ENCODE measurements around the gene PZP.
"Not testable (repeated sequence)": the region's sequence is repeated elsewhere in the genome, so short reads cannot be mapped to it uniquely, and the experiment has no call there.

The PZP gene

DNA sequence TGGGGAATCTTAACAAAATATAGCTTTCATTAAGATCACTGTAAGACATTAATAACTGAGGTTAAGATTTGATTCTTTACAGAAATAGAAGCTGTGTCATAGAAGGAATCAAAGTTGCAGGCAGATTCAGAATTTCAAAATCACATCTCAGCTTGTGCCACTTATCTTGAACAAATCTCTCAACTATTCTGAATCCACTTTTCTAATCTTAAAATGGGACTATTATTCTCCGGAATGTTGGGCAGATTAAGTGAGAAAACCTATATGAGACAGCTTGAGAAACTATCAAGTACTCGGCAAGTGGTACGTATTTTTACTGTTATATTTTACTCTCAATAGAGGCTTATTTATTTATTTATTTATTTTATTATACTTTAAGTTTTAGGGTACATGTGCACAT lies 28.4 kb downstream of the PZP start:
- no peak for DNase-seq

- no peak for DNase-seq
These were observed 38.1 kb downstream of the PZP start for GRCh38 chr12:9169979-9170634.

DNA sequence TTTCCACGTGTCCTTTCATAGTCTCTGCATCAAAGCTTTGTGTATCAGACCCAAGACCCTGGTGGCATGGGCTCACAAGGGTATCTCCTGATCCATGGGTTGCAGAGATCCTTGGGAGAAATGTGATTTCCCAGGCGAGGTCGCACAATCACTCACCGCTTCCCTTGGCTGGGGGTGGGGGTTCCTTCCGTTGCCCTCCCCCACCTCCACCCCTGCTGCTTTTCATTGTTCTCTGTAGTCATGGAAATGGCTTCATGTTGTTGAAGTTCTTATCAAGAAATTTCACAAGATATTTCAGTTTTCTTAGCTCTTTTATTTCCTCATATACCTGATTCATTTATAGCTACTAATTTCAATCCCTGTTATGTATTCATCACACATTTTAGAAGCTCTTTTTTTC lies 40.9 kb downstream of the PZP start:
- not testable (repeated sequence) for DNase-seq

GRCh38 chr12:9163392-9163791 lies 44.8 kb downstream of the PZP start:
- no peak for DNase-seq

DNA sequence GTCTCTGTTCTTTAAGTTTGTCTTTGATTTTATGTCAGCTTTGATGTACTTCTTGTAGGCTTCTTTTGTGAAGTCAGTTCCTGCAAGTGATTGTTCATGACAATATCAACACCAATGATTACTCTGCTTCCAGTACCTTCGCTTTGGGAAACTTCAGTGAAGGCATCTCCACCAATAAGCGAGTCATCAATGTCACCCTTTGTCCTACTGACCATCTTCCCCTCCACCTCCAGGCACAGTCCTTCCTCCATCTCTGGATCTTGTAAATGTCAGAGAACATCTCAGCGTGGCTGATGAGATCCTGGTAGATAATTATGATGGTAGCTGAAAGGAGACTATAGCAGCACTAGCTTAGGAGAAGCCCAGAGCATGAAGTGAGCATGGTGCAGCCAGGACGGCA lies 52.1 kb downstream of the PZP start:
- no peak for DNase-seq

DNA sequence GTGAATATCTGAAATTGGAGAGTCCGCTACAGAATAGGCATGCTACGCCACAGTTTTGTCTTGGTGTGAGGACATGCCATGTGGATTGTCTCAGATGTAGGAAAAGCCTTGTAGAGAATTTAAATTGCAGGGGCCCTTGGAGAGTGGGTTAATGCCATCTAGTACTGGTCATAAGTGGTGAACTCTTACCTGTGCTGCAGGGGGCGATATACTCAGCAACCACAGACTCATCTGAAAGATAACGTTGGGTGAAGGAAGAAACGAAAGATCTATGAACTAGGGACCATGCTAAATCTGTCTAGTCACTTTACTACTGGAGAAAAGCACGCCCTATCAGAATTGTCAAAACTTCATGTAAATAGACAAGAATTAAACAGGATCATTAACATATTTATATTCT lies 58.8 kb downstream of the PZP start:
- no peak for DNase-seq

DNA sequence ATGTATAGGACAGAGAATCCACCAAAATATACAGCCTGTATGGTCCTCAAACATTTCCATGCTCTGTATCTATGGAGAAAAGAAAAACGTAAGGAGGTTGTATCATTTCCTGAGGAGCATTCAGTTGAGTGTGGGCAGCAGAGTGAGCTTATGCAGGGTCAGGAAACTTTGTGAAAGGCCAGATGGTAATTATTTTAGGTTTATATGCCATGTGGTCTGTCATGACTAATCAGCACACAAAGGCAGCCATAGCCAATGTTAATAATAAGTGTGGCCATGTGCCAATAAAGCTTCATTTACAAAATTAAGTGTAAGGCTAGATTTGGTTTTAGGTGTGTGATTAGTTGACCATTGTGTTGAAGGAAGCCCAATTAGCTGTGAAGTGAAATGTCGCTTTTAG lies 59.3 kb downstream of the PZP start:
- no peak for DNase-seq

- DNase-seq: no peak
These were observed 60.7 kb downstream of the PZP start for GRCh38 chr12:9147461-9147860.

- no peak for DNase-seq
These were observed 63.5 kb downstream of the PZP start for GRCh38 chr12:9144730-9145106.

GRCh38 chr12:9143929-9144729 lies 64.1 kb downstream of the PZP start:
- no peak for DNase-seq

DNA sequence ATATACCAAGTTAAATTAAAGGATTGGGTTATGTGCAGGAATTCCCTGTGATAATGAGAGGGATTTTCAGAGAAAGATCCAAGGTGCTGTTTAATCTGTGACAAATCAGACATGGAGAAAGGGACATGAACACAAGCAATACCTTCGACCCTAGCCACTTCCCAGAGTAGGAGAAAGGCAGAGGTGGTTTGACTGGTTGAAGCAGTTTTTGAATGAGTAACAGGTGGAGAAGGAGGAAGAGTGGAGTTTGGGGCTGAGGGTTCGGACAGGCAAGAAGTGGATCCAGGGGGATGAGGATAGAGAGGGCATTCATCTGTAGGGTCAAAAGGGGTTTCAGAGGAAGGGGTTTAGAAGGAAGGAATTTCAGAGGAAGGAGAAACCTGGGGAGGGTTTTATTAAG lies 65.1 kb downstream of the PZP start:
- DNase-seq: no peak

- DNase-seq: not testable (repeated sequence)
These were observed 68.5 kb downstream of the PZP start for GRCh38 chr12:9139588-9140290.

- no peak for DNase-seq
These were observed 72.3 kb downstream of the PZP start for GRCh38 chr12:9135903-9136310.

GRCh38 chr12:9134981-9135628 lies 73.1 kb downstream of the PZP start:
- no peak for DNase-seq

GRCh38 chr12:9133216-9133916 lies 74.8 kb downstream of the PZP start:
- DNase-seq: no peak

DNA sequence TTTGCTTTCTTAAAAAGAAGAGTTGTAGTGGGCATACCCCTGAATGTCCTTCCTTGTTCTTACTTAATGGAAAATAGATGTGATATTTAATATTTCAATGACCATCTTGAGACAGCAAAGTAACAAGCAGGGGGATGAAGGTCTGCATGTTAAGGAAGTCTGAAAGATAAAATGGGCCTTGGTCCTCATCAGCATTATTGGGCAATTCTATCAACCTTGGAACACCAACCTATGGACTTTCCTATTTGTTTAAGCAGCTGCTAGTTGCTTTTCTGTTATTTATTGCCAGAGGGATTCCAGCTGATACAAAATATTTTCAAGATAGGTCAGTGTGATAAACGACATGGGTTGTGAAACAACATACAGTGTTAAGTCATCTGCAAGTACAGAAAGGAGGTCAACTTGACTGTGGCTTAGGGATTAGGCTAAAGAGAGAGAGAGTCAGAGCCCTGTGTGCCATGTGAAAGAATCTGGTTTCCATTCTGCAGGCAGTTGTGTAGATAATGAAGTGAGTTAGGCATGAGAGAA lies 76.1 kb downstream of the PZP start:
- no peak for DNase-seq

- DNase-seq: no peak
These were observed 78.0 kb downstream of the PZP start for GRCh38 chr12:9130244-9130643.

DNA sequence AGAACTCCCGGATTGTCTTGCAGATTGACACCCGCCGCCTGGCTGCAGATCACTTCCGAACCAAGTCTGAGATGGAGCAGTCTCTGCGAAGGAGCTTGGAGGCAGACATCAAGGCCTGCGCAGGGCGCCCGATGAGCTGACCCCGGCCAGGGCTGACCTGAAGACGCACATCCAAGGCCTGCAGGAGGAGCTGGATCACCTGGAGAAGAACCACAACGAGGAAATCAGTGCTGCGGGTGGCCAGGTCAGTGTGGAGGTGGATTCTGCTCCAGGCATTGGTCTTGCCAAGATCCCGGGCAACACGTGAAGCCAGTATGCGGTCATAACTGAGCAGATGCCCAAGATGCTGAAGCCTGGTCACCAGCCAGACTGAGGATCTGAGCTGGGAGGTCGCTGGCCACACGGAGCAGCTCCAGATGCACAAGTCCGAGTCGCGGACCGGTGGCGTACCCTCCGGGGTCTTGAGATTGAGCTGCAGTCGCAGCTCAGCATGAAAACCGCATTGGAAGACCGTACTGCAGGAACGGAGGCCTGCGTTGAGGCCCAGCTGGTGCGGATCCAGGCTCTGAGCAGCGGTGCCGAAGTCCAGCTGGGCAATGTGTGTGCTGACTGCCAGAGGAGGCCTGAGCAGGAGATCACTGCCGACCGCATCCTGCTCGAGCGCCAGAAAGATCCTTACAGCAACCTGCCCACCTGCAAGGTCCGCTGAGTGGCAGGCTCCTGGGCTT lies 80.1 kb downstream of the PZP start:
- DNase-seq: no peak

DNA sequence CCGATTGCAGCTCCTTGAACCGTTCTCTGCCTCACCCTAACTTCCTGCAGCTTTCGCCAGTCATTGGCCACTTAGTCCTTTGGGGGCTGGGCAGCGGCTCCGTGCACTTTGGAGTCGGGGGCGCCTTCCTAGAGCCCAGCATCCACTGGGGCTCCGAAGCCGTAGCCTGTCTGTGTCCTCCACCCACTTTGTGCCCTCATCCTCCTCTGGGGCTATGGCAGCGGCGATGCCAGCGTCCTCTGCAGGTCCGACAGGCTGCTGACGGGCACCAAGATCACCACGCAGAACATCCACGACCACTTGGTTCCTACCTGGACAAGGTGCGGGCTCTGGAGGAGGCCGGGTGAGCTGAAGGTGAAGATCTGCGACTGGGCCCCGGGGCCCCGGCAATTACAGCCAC lies 80.7 kb downstream of the PZP start:
- no peak for DNase-seq

DNA sequence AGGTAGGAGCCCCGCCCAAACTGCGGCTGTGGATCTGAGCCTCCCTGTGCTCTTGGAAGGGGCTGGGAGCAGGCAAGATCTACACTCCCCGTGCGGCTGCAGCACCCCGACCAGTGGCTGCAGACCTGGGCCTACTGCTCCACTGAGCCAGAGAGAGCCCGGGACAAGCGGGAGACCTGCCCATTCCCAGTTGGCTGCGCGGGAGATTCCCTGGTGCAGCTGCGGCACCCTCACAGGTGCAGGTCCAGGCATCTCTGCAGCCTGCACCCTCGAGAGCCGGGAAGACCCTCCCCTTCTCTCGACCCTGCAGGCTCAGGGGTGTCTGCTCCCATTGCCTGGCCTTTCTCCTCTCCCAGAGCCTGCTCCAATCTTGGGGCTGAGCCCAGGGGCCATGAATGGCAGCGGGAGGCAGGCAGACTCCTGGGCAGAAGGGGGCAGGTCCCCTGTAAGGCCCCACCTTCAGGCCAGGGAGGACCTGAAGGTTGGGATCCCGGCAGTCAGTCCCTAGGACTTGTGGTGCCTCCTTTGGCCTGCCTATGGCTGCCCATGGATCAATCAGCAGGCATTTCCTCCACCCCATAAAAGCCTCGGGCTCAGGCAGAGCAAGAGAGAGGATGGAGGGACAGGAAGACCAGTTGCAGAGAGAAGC lies 83.7 kb downstream of the PZP start:
- no peak for DNase-seq

DNA sequence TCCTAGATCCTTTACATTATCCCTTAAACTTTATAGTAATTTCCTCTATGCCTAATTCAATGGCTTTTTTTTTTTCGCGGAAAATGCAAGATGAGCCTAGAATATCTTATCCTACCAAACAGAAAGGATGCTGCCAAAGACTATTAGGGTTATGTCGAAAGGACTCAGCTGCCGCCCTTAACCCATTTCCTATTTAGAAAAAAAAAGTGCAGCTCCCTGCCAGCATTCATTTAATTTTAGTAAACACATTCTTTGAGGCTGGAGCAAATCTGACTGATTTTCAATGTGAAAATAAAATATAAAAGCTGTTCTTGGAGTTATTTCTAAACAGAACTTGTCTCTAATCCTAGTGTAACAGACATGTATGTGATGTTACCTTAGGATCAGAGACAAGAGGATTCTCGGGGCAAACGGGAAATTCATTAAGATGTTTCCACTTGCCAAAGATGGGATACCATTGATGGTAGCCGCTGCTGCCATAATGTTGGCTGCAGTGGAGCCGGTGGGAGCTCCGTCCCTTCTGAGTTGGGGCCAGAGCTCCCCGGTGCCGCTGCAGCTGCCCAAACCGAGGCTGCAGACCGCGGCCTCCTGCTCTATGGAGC lies 84.3 kb downstream of the PZP start:
- DNase-seq: no peak

Measured in NCI-H2227 treated with DMSO at 0.1 percent for 48 hours (cell line).